ENCODE results near the gene MEGF6. TPM values are rescaled to one million over a fixed set of nuclear protein-coding genes. Genes with fewer than 3 reads are reported as not detected.

MEGF6 gene
- total RNA-seq, 1 donor from 2014 or later = 57.1 TPM

- peak; percentile 34 for DNase-seq
- Histone ChIP-seq H3K4me3 (no peak overlapping the region), H3K27me3 (ENCODE audit: low read depth) (no peaks in the 10 kb centered on the region), H3K9me3 (no peaks in the 10 kb centered on the region), H3K4me1 (no peaks in the 10 kb centered on the region), H3K36me3 (no peaks in the 10 kb centered on the region), H3K27ac (no peak overlapping the region)
- no peak for TF ChIP-seq CTCF (IDR thresholded peaks at IDR 0.05)
- ATAC-seq = no peak
- intact Hi-C loops (cut with DNase I) = no loop called here
Measured at GRCh38 chr1:3461238-3461933, 149.9 kb downstream of the MEGF6 start.

GRCh38 chr1:3460672-3461131 is 150.6 kb downstream of the MEGF6 start:
- H3K27me3 ChIP-seq (ENCODE audit: low read depth) = no peaks in the 10 kb centered on the region
- H3K36me3 ChIP-seq = no peaks in the 10 kb centered on the region
- intact Hi-C loops (cut with DNase I) = no loop called here
- no peak for ATAC-seq
- TF ChIP-seq CTCF (IDR thresholded peaks at IDR 0.05) = no peak
- H3K4me1 ChIP-seq = no peaks in the 10 kb centered on the region
- no peak overlapping the region for H3K27ac ChIP-seq
- no peak for DNase-seq
- no peak overlapping the region for H3K4me3 ChIP-seq
- H3K9me3 ChIP-seq = no peaks in the 10 kb centered on the region

- no peak for TF ChIP-seq CTCF (IDR thresholded peaks at IDR 0.05)
- Histone ChIP-seq H3K27me3 (ENCODE audit: low read depth) (no peaks in the 10 kb centered on the region), H3K9me3 (no peaks in the 10 kb centered on the region), H3K4me1 (peaks cover 3% of the 10 kb centered on the region), H3K4me3 (no peak overlapping the region), H3K27ac (no peak overlapping the region), H3K36me3 (no peaks in the 10 kb centered on the region)
- no peak for ATAC-seq
- intact Hi-C loops (cut with DNase I) = no loop called here
- DNase-seq = no peak
Measured at GRCh38 chr1:3459940-3460671, 151.2 kb downstream of the MEGF6 start.

GRCh38 chr1:3459051-3459908 is 152.0 kb downstream of the MEGF6 start:
- intact Hi-C loops (cut with DNase I) = no loop called here
- TF ChIP-seq CTCF (IDR thresholded peaks at IDR 0.05) = no peak
- no peak for ATAC-seq
- no peak for DNase-seq
- H3K36me3 ChIP-seq = no peaks in the 10 kb centered on the region
- H3K4me3 ChIP-seq = no peak overlapping the region
- no peaks in the 10 kb centered on the region for H3K9me3 ChIP-seq
- H3K27me3 ChIP-seq (ENCODE audit: low read depth) = no peaks in the 10 kb centered on the region
- H3K4me1 ChIP-seq = peaks cover 8% of the 10 kb centered on the region
- H3K27ac ChIP-seq = no peak overlapping the region

Measured in lower lobe of right lung (tissue), 2 donors.